Naive B cell (primary cell): ENCODE results near the gene INO80B. TPM values are rescaled to one million over a fixed set of nuclear protein-coding genes. Genes with fewer than 3 reads are reported as not detected.
A peak's percentile ranks its signal among the peaks of the same experiment; 100 is the strongest.

ENCODE experiments used
- ATAC-seq, 2 donors: fragments of 150-1000 bp; cut with Tn5 transposase; 2 replicates each; pipeline ENCODE4 v1.10.0; 2021; ENCODE audit warnings: low read depth in 2 of 2, mild to moderate bottlenecking in 2 of 2, moderate library complexity in 2 of 2
- DNase-seq: peaks from one replicate; pipeline ENCODE4 v3.0.0; 2022
- H3K27ac Mint-ChIP-seq, 6 donors: one replicate each; pipeline ENCODE4 v1.8.0; 2020 to 2022; ENCODE audit warnings: mild to moderate bottlenecking in 6 of 6, mixed read lengths in 6 of 6, moderate library complexity in 5 of 6, inconsistent platforms in 2 of 6
- H3K27me3 Mint-ChIP-seq, 3 donors: one replicate each; pipeline ENCODE4 v1.8.0; 2021 to 2022; ENCODE audit warnings: mixed read lengths in 3 of 3, mild to moderate bottlenecking in 1 of 3
- H3K36me3 Mint-ChIP-seq, 2 donors: one replicate each; pipeline ENCODE4 v1.8.0; 2020 to 2022; ENCODE audit warnings: mixed read lengths in 2 of 2, inconsistent platforms in 1 of 2, mild to moderate bottlenecking in 1 of 2
- H3K4me1 Mint-ChIP-seq, 3 donors: one replicate each; pipeline ENCODE4 v1.8.0; 2020 to 2022; ENCODE audit warnings: mixed read lengths in 3 of 3, inconsistent platforms in 1 of 3, mild to moderate bottlenecking in 1 of 3, moderate library complexity in 1 of 3
- H3K4me3 Mint-ChIP-seq, 8 donors: one replicate each; pipeline ENCODE4 v1.8.0; 2020 to 2022; ENCODE audit warnings: mild to moderate bottlenecking in 8 of 8, mixed read lengths in 8 of 8, moderate library complexity in 8 of 8, inconsistent platforms in 2 of 8
- H3K9me3 Mint-ChIP-seq, 7 donors: one replicate each; pipeline ENCODE4 v1.8.0; 2020 to 2022; ENCODE audit warnings: mixed read lengths in 7 of 7, mild to moderate bottlenecking in 5 of 7, inconsistent platforms in 2 of 7, moderate library complexity in 1 of 7
- polyA plus RNA-seq, 6 donors: library from polyadenylated mRNA; unstranded; fragments of 300-500 nt; fragmentation: Illumina TruSeq; gene quantifications; one replicate each; pipeline ENCODE4 v1.2.3, GENCODE V29; 2021; ENCODE audit warnings: low read depth in 6 of 6

The INO80B gene
- polyA plus RNA-seq, 6 donors from 2014 or later: 5.5 to 16.5 (median 8.3) TPM

- ATAC-seq (peak; percentile 90 to 92), DNase-seq (peak; percentile 98)
- Mint-ChIP-seq H3K4me3 (peak within 1 kb of the TSS; percentile 92 to 100 (median 100)), H3K9me3 (peaks cover 0 to 3% (median 0%) of the 10 kb centered on the region in 7 donors), H3K27me3 (peaks cover 34 to 56% (median 43%) of the 10 kb centered on the region in 3 donors), H3K27ac (peak within 1 kb of the TSS; percentile 97 to 100 (median 100)), H3K36me3 (peaks cover 12 to 26% of the 10 kb centered on the region in 2 donors), H3K4me1 (peaks cover 33 to 50% (median 48%) of the 10 kb centered on the region in 3 donors)
These were observed 52.4 kb downstream of the INO80B start, which contains the start of gene PCGF1 for GRCh38 chr2:74507145-74507925. PCGF1 (minus strand) TSS chr2:74507695; CDS start chr2:74507668, 27 bp downstream.

Other genes starting within 250 kb of the INO80B start
- under 1 TPM in 3 of 6 donors, not detected in 3; 0.44 to 0.82 (median 0.70) TPM for gene SLC4A5, start 111.7 kb upstream of the INO80B start, polyA plus RNA-seq
- gene DCTN1, start 74.8 kb upstream of the INO80B start, polyA plus RNA-seq: 10 to 100 TPM; 43.0 to 91.1 (median 60.2) TPM
- gene C2orf81, start 33.5 kb upstream of the INO80B start, polyA plus RNA-seq: 1 to 10 TPM; 3.7 to 8.8 (median 7.6) TPM
- gene WDR54, start 33.4 kb upstream of the INO80B start, polyA plus RNA-seq: 10 to 100 TPM; 40.8 to 79.4 (median 47.8) TPM
- 1 to 10 TPM in 4 of 6 donors, under 1 TPM in 1, not detected in 1; 0.97 to 2.1 (median 1.7) TPM for gene RTKN, start 13.2 kb upstream of the INO80B start, polyA plus RNA-seq
- 10 to 100 TPM; 30.0 to 46.1 (median 41.3) TPM for gene WBP1, start 3.4 kb downstream of the INO80B start, polyA plus RNA-seq
- 10 to 100 TPM; 26.6 to 42.1 (median 34.5) TPM for gene MOGS, start 10.3 kb downstream of the INO80B start, polyA plus RNA-seq
- gene MRPL53, start 17.6 kb downstream of the INO80B start, polyA plus RNA-seq: 100 to 1,000 TPM in 5 of 6 donors, 10 to 100 TPM in 1; 76.6 to 172 (median 136) TPM
- gene CCDC142, start 27.9 kb downstream of the INO80B start, polyA plus RNA-seq: 10 to 100 TPM in 4 of 6 donors, 1 to 10 TPM in 2; 5.9 to 25.9 (median 12.0) TPM
- 10 to 100 TPM; 20.7 to 31.8 (median 25.6) TPM for gene TTC31, start 28.0 kb downstream of the INO80B start, polyA plus RNA-seq
- gene LBX2, start 44.5 kb downstream of the INO80B start, polyA plus RNA-seq: not detected
- gene PCGF1, start 52.6 kb downstream of the INO80B start, polyA plus RNA-seq: 10 to 100 TPM in 5 of 6 donors, 1 to 10 TPM in 1; 8.9 to 17.0 (median 14.1) TPM
- gene TLX2, start 59.4 kb downstream of the INO80B start, polyA plus RNA-seq: not detected
- gene DQX1, start 71.1 kb downstream of the INO80B start, polyA plus RNA-seq: not detected
- 100 to 1,000 TPM in 3 of 6 donors, 10 to 100 TPM in 3; 83.3 to 155 (median 99.9) TPM for gene AUP1, start 74.6 kb downstream of the INO80B start, polyA plus RNA-seq
- gene HTRA2, start 74.8 kb downstream of the INO80B start, polyA plus RNA-seq: 10 to 100 TPM; 33.0 to 52.0 (median 44.7) TPM
- gene LOXL3, start 98.9 kb downstream of the INO80B start, polyA plus RNA-seq: under 1 TPM in 2 of 6 donors, not detected in 4; 0.25 to 0.29 TPM
- 10 to 100 TPM; 21.2 to 44.1 (median 34.3) TPM for gene DOK1, start 99.6 kb downstream of the INO80B start, polyA plus RNA-seq
- gene M1AP, start 193.2 kb downstream of the INO80B start, polyA plus RNA-seq: not detected
- 1 to 10 TPM; 4.3 to 8.5 (median 5.4) TPM for gene SEMA4F, start 199.2 kb downstream of the INO80B start, polyA plus RNA-seq